Posterior vena cava (tissue), 2 donors: ENCODE measurements around the gene ZNF93. TPM values are rescaled to one million over a fixed set of nuclear protein-coding genes. Genes with fewer than 3 reads are reported as not detected.
"Not testable (repeated sequence)": the region's sequence is repeated elsewhere in the genome, so short reads cannot be mapped to it uniquely, and the experiment has no call there.

ENCODE experiments used
- DNase-seq: peaks from one replicate; pipeline ENCODE4 v3.0.0-alpha.2; 2020; ENCODE audit warnings: low spot score
- intact Hi-C, 2 donors: fragments of 100-400 bp; cut with DNase I; formaldehyde crosslinking; loops; one replicate each; pipeline versions ENCODE4 v1.14.1 to v1.14.2; 2022 to 2023
- long read RNA-seq, 2 donors: library from polyadenylated mRNA; unstranded; transcript quantifications; one replicate each; pipeline ENCODE4 v2.0.0, GENCODE V29; 2020 to 2021
- total RNA-seq, 2 donors: library from RNA; stranded (reverse); fragmentation: NEBNext Ultra II Directional; extraction: Animal tissue kit (Norgen Biotek cat#: 25700); gene quantifications; one replicate each; pipeline ENCODE4 v1.2.1, GENCODE V29; 2021
- donor health status: DM: yes; HTN: yes; CAD: no.
- donor health status: DM: yes; HTN: yes; CAD: no.

Gene ZNF93
- 1 to 10 TPM; 4.2 to 4.5 TPM for total RNA-seq
- long read RNA-seq, donor 1: 0 reads
- long read RNA-seq, donor 2: 0 reads

- intact Hi-C loops: no loop called here
- peak; percentile 97 for DNase-seq
Observed at GRCh38 chr19:19900729-19901444, at the start of gene ZNF93. ZNF93 (plus strand) TSS chr19:19900946; CDS start chr19:19901089, 143 bp downstream.

- DNase-seq, intact Hi-C loops: not testable (repeated sequence)
Observed at GRCh38 chr19:19851740-19852139, 49.0 kb upstream of the ZNF93 start.

GRCh38 chr19:19858751-19859150 lies 42.0 kb upstream of the ZNF93 start:
- intact Hi-C loops: no loop called here

GRCh38 chr19:19860756-19861390 lies 39.9 kb upstream of the ZNF93 start:
- DNase-seq: no peak
- intact Hi-C loops: no loop called here

More at GRCh38 chr19:19858751-19859150, 42.0 kb upstream of the ZNF93 start:
- DNase-seq: no peak

GRCh38 chr19:19865750-19866610 lies 34.8 kb upstream of the ZNF93 start, which contains the start of gene ZNF253:
ZNF253 (plus strand) TSS chr19:19865882; CDS start chr19:19865997, 115 bp downstream.
- intact Hi-C loops: no loop called here
- peak; percentile 99 for DNase-seq

- DNase-seq: no peak
- intact Hi-C loops: no loop called here
Observed at GRCh38 chr19:19866611-19867248, 34.0 kb upstream of the ZNF93 start.

- not testable (repeated sequence) for DNase-seq
Observed at GRCh38 chr19:19870086-19870485, 30.7 kb upstream of the ZNF93 start.

GRCh38 chr19:19871932-19872331 lies 28.8 kb upstream of the ZNF93 start:
- intact Hi-C loops: no loop called here
- DNase-seq: no peak

More at GRCh38 chr19:19870086-19870485, 30.7 kb upstream of the ZNF93 start:
- intact Hi-C loops: not testable (repeated sequence)

GRCh38 chr19:19873381-19873780 lies 27.4 kb upstream of the ZNF93 start:
- DNase-seq: no peak
- intact Hi-C loops: no loop called here

GRCh38 chr19:19877724-19878123 lies 23.0 kb upstream of the ZNF93 start:
- no peak for DNase-seq
- intact Hi-C loops: loop anchor here in 1 of 2 donors (5.0 kb wide), 1 partner anchor 740 kb away; the partner anchor contains the start of gene TMEM161A

- intact Hi-C loops: no loop called here
- DNase-seq: no peak
Observed at GRCh38 chr19:19884583-19884982, 16.2 kb upstream of the ZNF93 start.

- intact Hi-C loops, DNase-seq: not testable (repeated sequence)
Observed at GRCh38 chr19:19892055-19892941, 8.4 kb upstream of the ZNF93 start.

- no peak for DNase-seq
- intact Hi-C loops: no loop called here
Observed at GRCh38 chr19:19900139-19900728, 512 bp upstream of the ZNF93 start.

- DNase-seq, intact Hi-C loops: not testable (repeated sequence)
Observed at GRCh38 chr19:19907551-19907950, 6.8 kb downstream of the ZNF93 start.

GRCh38 chr19:19909654-19910053 lies 8.9 kb downstream of the ZNF93 start:
- no peak for DNase-seq
- intact Hi-C loops: no loop called here

- DNase-seq: no peak
- intact Hi-C loops: no loop called here
Observed at GRCh38 chr19:19911150-19911549, 10.4 kb downstream of the ZNF93 start.

- intact Hi-C loops: no loop called here
- DNase-seq: no peak
Observed at GRCh38 chr19:19914596-19914995, 13.8 kb downstream of the ZNF93 start.

GRCh38 chr19:19930417-19930816 lies 29.7 kb downstream of the ZNF93 start:
- intact Hi-C loops: not testable (repeated sequence)
- peak; percentile 83 for DNase-seq
